NCI-H345 treated with DMSO at 0.1 percent for 48 hours (cell line): ENCODE measurements around the gene C2orf49.
A peak's percentile ranks its signal among the peaks of the same experiment; 100 is the strongest.
"Not testable (repeated sequence)": the region's sequence is repeated elsewhere in the genome, so short reads cannot be mapped to it uniquely, and the experiment has no call there.

ENCODE experiments used
- DNase-seq: peaks from one replicate; lab custom pipeline; 2025; ENCODE audit not compliant: unreplicated experiment; lab: John Stamatoyannopoulos, UW

The C2orf49 gene

GRCh38 chr2:105321875-105322646 is 15.3 kb upstream of the C2orf49 start:
- no peak for DNase-seq

DNA sequence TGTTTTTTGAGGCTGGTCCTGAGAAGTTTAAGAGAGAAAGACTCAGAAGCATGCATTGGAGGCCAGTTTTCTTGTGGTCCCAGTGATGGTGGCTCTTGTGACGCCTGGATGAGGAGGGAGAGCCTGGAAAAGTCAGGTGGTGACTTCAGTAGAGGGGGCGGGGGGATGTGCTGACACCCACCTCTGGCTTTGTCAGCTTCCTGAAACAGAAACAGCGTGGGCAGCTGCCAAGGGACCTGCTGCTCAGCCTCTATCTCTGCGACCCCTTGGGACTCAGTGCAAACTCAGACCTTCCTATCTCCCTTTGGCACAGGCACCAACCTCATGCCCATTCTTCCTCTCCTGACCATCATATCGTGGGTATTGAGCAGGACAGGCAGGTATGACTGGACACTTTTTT is 14.2 kb upstream of the C2orf49 start:
- no peak for DNase-seq

- no peak for DNase-seq
Measured at GRCh38 chr2:105324101-105324500, 13.2 kb upstream of the C2orf49 start.

DNA sequence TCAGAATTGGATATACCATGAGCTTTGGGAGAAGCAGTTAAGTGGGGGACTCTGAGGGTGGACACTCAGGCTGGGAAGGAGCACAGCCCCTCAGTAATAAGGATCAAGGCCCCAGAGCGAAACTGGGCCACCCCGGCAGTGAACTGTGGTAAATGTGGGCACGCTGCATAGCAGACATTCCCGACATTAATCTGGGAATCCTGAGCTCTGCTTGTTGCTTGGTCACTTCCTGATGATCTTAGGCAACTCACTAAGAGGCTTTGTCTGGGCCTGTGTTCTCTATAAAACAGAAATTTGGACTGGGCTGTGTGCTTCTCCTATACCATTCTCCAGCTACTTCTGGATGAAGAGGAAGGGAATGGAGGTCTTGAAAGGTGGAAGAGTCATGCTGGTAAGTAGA is 12.6 kb upstream of the C2orf49 start:
- DNase-seq, result no peak

- no peak for DNase-seq
Measured at GRCh38 chr2:105325389-105325963, 11.9 kb upstream of the C2orf49 start.

DNA sequence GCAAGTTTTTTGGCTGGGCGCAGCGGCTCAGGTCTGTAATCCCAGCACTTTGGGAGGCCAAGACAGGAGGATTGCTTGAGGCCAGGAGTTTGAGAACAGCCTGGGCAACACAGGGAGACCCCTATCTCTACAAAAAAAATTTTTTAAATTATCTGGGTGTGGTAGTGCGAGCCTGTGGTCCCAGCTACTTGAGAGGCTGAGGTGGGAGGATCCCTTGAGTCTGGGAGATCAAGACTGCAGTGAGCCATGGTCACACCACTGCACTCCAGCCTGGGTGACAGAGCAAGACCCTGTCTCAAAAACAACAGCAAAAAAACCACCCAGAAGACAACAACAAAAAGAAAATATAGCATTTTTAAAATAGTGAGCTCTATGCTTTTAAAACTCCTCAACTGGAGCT is 10.1 kb upstream of the C2orf49 start:
- not testable (repeated sequence) for DNase-seq

DNA sequence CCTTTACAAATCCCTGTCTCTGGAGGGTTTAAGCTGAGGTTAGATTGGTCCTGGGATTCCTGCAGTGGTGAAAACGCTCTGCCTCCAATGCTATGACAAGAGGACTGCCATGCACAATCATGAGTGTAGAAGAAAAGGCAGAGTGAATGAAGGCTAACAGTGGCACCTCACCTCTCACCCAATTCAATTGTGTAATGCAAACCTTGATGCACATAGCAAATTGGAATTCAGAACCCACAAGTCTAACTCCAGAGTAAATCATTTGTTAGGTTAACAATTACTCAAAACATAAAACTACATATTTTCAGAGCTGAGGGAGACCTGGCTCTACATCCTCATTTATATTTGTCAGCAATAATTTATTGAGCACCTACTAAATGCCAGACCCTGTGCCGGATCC is 9.7 kb upstream of the C2orf49 start:
- no peak for DNase-seq

GRCh38 chr2:105328281-105329196 is 8.8 kb upstream of the C2orf49 start:
- DNase-seq, result peak; percentile 36

DNA sequence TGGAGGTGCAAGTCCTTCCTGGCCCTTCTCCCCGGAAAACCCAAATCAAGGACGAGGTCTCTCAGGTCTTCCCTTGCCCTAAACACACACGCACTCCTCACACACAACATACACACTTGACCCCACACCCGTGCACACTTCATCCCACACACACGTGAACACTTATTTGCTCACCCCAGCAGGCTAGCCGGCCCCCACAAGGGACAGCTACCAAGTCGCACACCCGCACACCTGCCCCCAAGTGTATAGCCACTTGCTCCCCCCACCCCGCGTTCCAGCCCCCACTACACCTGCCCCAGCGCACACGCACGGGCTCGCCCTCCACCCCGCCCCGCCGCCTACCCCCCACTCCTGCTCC is 8.2 kb upstream of the C2orf49 start:
- DNase-seq, result no peak

- DNase-seq, result peak; percentile 37
Measured at GRCh38 chr2:105329561-105330495, 7.5 kb upstream of the C2orf49 start, which contains the start of gene TGFBRAP1. TSS of gene TGFBRAP1 (minus strand) at chr2:105329735. CDS start at chr2:105308301, 21,434 bp downstream.

DNA sequence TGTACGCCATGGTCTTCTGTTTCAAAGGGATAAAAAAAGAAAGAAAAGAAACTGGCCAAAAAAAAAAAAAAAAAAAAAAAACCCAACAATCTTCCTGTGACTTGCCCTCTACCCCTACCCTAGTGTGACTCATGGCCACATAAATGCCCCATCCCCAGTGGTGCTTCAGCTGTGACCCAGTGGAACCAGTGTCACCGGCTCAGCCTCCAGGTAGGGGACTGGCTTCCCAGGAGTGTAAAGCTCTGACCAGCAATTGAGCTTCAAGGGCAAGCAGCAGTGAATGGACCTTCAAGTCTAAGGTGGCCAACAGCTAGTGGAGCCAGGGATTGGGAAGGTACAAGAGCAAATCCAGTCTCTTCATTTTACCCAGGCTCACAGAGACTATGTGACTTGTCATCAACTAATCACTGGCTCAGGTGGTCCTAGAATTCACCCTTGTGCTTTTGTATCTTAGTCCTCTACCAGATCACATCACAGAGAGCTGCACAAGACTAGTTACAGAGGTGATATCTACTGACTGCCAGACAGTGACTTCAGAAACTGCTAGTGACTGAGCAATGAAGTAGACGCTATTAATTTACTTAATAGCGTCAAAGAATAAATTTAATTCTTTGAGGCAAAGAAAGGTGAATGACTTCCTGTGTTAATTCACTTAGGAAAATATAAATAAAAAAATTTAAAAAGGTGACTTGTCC is 6.5 kb upstream of the C2orf49 start:
- no peak for DNase-seq

DNA sequence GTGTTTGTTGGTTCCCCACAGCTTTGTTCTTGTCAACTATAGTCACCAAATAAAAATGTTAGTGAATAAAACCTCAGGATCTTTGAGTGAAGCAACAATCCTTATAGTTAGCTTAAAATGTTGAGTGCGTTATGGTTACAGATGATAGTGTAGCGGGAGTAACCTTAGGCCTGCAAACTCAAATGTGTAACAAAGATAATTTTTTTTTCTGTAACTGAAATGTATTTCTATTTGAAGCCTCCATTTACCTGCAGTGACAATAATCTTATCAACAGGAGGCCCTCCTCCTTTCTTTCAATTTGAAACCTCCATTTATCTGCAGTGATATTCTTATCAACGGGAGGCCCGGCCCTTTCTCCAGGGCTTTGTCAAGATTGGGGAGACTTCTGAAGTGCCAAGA is 3.1 kb upstream of the C2orf49 start:
- no peak for DNase-seq

DNA sequence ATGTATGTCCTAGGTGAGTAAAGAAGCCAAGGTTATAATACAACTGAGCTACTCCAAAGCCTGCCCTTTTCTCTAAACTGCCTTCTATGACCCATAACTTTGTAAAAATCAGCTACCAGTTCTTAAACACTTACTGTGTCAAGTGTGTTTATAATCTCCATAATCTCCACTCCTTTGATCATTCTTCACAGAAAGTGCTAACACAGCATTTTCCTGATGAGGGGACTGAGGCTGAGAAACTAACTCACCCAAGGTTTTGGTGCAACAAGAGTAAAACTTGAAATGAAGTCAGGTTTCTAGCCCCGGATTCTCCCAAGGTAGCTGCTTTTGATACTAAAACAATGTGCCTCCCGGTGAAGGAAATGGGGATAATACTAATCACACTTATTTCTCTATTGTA is 1.9 kb upstream of the C2orf49 start:
- no peak for DNase-seq

DNA sequence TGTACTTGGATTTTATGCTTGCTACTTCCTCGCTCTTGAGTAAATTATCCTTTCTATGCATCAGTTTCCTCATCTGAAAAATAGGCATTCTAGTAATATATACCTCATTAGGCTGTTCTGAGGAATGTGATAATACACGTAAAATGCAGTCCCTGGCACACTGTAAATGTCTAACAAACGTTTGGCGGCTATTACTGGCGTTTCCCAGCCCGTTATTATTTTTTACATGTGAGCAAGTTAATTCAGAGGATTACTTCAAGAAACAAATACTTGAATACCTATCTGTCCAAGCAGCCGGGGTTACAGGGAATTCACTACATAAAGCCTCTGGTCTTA is 586 bp upstream of the C2orf49 start:
- DNase-seq, result no peak

DNA sequence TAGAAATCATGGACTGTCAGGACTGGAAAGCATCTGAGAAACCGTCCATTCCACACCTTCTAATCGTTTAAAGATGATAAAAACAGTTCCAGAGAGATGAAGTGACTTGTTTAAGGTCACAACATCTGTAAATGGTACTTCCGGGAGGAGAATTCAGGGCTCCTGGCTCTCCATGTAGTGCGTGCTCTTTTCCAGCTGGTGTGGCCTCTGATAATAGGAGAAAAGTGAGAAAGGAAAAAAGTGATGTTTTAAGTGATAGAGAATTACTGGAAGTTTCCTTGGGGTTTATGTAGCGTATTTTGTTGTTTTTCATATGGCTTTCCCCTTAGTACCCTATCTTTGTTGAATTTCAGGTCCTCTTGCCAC is 663 bp downstream of the C2orf49 start:
- DNase-seq, result no peak

- no peak for DNase-seq
Measured at GRCh38 chr2:105339414-105339813, 2.1 kb downstream of the C2orf49 start.

DNA sequence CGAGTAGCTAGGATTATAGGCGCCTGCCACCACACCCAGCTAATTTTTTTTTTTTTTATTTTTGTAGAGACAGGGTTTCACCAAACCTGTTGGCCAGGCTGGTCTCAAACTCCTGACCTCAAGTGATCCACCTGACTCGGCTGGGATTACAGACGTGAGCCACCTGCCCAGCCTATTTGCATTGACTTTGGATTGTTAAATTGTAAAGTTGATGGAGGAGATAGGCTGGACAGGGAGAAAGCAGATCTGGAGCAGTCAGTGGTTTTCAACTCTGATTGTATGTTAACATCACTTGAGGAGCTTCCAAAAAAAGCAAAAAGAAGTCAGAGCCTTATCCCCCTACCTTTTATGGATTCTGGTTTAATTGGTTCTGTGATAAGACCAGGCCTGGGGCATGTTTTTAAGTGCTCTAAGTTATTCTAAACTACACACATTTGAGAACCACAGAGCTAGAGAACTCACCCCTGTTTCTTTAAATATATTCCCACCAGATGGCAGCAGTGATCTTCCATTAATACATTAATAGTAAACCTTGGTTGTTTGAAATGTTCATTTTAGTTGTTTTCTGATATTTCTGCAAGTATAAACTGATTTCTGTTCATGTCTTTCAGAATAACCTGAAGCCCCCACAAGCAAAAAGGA is 7.5 kb downstream of the C2orf49 start:
- DNase-seq, result peak; percentile 11

GRCh38 chr2:105357122-105357521 is 19.8 kb downstream of the C2orf49 start:
- DNase-seq, result no peak

- no peak for DNase-seq
Measured at GRCh38 chr2:105358593-105358992, 21.3 kb downstream of the C2orf49 start.
